Loucy (cell line): ENCODE measurements around the gene STX8.
"Not testable (repeated sequence)": the region's sequence is repeated elsewhere in the genome, so short reads cannot be mapped to it uniquely, and the experiment has no call there.

Source experiments
- CTCF ChIP-seq: fragments of 200-600 bp; sonication (generic); conservative IDR thresholded peaks from 2 replicates; pipeline ENCODE4 v1.5.1; 2014; ENCODE audit warnings: mild to moderate bottlenecking, antibody characterized with exemption, low read length
- EZH2phosphoT487 ChIP-seq: fragments of 200-600 bp; IDR thresholded peaks from 2 replicates; pipeline ENCODE4 v1.6.1; 2018; ENCODE audit warnings: antibody characterized with exemption, mild to moderate bottlenecking, moderate library complexity, borderline replicate concordance

DNA sequence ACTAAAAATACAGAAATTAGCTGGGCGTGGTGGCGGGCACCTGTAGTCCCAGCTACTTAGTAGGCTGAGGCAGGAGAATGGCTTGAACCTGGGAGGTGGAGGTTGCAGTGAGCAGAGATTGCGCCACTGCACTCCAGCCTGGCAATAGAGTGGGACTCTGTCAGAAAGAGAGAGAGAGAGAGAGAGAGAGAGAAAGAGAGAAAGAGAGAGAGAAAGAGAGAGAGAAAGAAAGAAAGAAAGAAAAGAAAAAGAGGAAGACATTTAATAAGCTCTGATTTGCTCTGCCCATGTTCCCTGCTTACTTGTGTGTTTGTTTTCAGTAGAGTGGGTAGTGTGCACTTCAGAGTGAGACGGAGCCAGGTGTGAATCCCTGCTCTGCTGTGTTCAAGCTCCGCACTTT is 22.0 kb upstream of the STX8 start:
- TF ChIP-seq CTCF, EZH2phosphoT487: not testable (repeated sequence)
